Uterus (tissue), 2 donors: ENCODE measurements around the gene APOOL.

Experiments
- CTCF ChIP-seq, 4 experiments: fragments of 200-600 bp in 2 of 4; fragments of 450-650 bp in 2 of 4; sonication (generic) in 2 of 4; IDR thresholded peaks; one replicate each; pipeline ENCODE4 v1.5.1; 2016 to 2019; ENCODE audit warnings: antibody characterized with exemption in 4 of 4, mild to moderate bottlenecking in 2 of 4, moderate library complexity in 1 of 4
- POLR2A ChIP-seq, 2 donors: fragments of 450-650 bp; IDR thresholded peaks; one replicate each; pipeline ENCODE4 v1.6.1; 2016; ENCODE audit warnings: antibody characterized with exemption in 2 of 2, mild to moderate bottlenecking in 1 of 2, moderate library complexity in 1 of 2

GRCh38 chrX:85108165-85108564 is 104.5 kb downstream of the APOOL start:
- TF ChIP-seq CTCF (IDR thresholded peaks at IDR 0.05), result no peak
- no peak for TF ChIP-seq POLR2A (IDR thresholded peaks at IDR 0.05)
